NB4 (cell line): ENCODE results near the gene MYO1E.

Source experiments
- DNase-seq: peaks from one replicate; pipeline ENCODE4 v3.0.0; 2010; ENCODE audit warnings: low read depth
- H3K4me3 ChIP-seq: one replicate; pipeline ENCODE4 v1.5.1; 2011; ENCODE audit warnings: mild to moderate bottlenecking, low read depth, low read length, moderate library complexity
- CTCF ChIP-seq: IDR thresholded peaks from one replicate; pipeline ENCODE4 v1.5.1; 2012; ENCODE audit warnings: low read depth, low read length
- MAX ChIP-seq: IDR thresholded peaks from 2 replicates; pipeline ENCODE4 v1.6.1; 2011; ENCODE audit warnings: low read depth, low read length
- MYC ChIP-seq: IDR thresholded peaks from 2 replicates; pipeline ENCODE4 v1.6.1; 2011; ENCODE audit warnings: low read depth, low read length
- POLR2A ChIP-seq: IDR thresholded peaks from 2 replicates; pipeline ENCODE4 v1.6.1; 2011; ENCODE audit warnings: mild to moderate bottlenecking; ENCODE audit not compliant: insufficient read length; ENCODE audit errors: extremely low read depth

The MYO1E gene

GRCh38 chr15:59362331-59362730 is 10.3 kb downstream of the MYO1E start:
- TF ChIP-seq POLR2A (no peak), MYC (no peak), CTCF (no peak), MAX (no peak)
- H3K4me3 ChIP-seq = no peak overlapping the region
- no peak for DNase-seq

GRCh38 chr15:59360896-59361295 is 11.8 kb downstream of the MYO1E start:
- H3K4me3 ChIP-seq = no peak overlapping the region
- no peak for DNase-seq
- no peak for TF ChIP-seq POLR2A
- no peak for TF ChIP-seq CTCF
- TF ChIP-seq MYC = no peak
- TF ChIP-seq MAX = no peak

- DNase-seq = no peak
- TF ChIP-seq MYC = no peak
- TF ChIP-seq CTCF = peak; percentile 17
- H3K4me3 ChIP-seq = no peak overlapping the region
Observed at GRCh38 chr15:59360305-59360704, 12.4 kb downstream of the MYO1E start.

- no peak for DNase-seq
- no peak for TF ChIP-seq MYC
- no peak for TF ChIP-seq POLR2A
- no peak for TF ChIP-seq CTCF
- TF ChIP-seq MAX = no peak
- H3K4me3 ChIP-seq = no peak overlapping the region
Observed at GRCh38 chr15:59355730-59356129, 16.9 kb downstream of the MYO1E start.

GRCh38 chr15:59354417-59355031 is 18.1 kb downstream of the MYO1E start:
- no peak overlapping the region for H3K4me3 ChIP-seq
- TF ChIP-seq MYC = no peak
- no peak for TF ChIP-seq CTCF
- no peak for TF ChIP-seq MAX
- TF ChIP-seq POLR2A = no peak
- no peak for DNase-seq

GRCh38 chr15:59353994-59354416 is 18.7 kb downstream of the MYO1E start:
- DNase-seq = no peak
- TF ChIP-seq POLR2A (no peak), MAX (no peak), MYC (no peak), CTCF (no peak)
- H3K4me3 ChIP-seq = no peak overlapping the region
